Muscle of arm (tissue), 12 donors: ENCODE measurements around the gene NANP. TPM values are rescaled to one million over a fixed set of nuclear protein-coding genes. Genes with fewer than 3 reads are reported as not detected.

Experiments
- DNase-seq: peaks from one replicate; pipeline ENCODE4 v3.0.0-alpha.2; 2013
- polyA plus RNA-seq, 12 donors: library from polyadenylated mRNA; unstranded; fragments of 120-200 nt; gene quantifications; one replicate each; pipeline ENCODE4 v1.2.1, GENCODE V29; 2013; ENCODE audit not compliant: insufficient read length in 12 of 12

Gene NANP
- polyA plus RNA-seq, 12 donors = 2.6 to 4.4 (median 3.9) TPM; not detected in 1

- no peak for DNase-seq
These were observed 50.2 kb downstream of the NANP start for GRCh38 chr20:25573288-25574251.

GRCh38 chr20:25571817-25572216 is 52.0 kb downstream of the NANP start:
- no peak for DNase-seq

- no peak for DNase-seq
These were observed 52.6 kb downstream of the NANP start for GRCh38 chr20:25571240-25571639.

- no peak for DNase-seq
These were observed 53.7 kb downstream of the NANP start for GRCh38 chr20:25570148-25570530.

GRCh38 chr20:25567286-25567685 is 56.5 kb downstream of the NANP start:
- DNase-seq = no peak

- DNase-seq = no peak
These were observed 57.0 kb downstream of the NANP start for GRCh38 chr20:25566821-25567220.

- DNase-seq = no peak
These were observed 58.1 kb downstream of the NANP start for GRCh38 chr20:25565578-25566157.

GRCh38 chr20:25563876-25564275 is 59.9 kb downstream of the NANP start:
- DNase-seq = no peak

GRCh38 chr20:25563362-25563761 is 60.5 kb downstream of the NANP start:
- DNase-seq = no peak

Other genes with a start within 250 kb of the NANP start
- gene ABHD12, start 233.2 kb downstream of the NANP start, polyA plus RNA-seq = 10 to 100 TPM in 11 of 12 donors, not detected in 1; 10.1 to 25.2 (median 16.8) TPM
- 10 to 100 TPM in 2 of 12 donors, 1 to 10 TPM in 9, not detected in 1; 4.5 to 11.3 (median 8.7) TPM for gene GINS1, start 216.3 kb downstream of the NANP start, polyA plus RNA-seq
- gene NINL, start 38.5 kb downstream of the NANP start, polyA plus RNA-seq = 10 to 100 TPM in 11 of 12 donors, not detected in 1; 10.0 to 31.5 (median 12.8) TPM
- 10 to 100 TPM in 11 of 12 donors, not detected in 1; 16.7 to 32.0 (median 24.3) TPM for gene ZNF337, start 72.8 kb upstream of the NANP start, polyA plus RNA-seq